Activated naive CD8-positive, alpha-beta T cell treated with anti-CD3 and anti-CD28 coated beads, Interleukin-2, amount 50 U/mL, for 24 hours (primary cell): ENCODE measurements around the gene UCK2.

ENCODE experiments used
- ATAC-seq: fragments of 150-1000 bp; cut with Tn5 transposase; one replicate; pipeline ENCODE4 v1.10.0; 2021
- DNase-seq: peaks from one replicate; pipeline ENCODE4 v3.0.0; 2021
- H3K27ac Mint-ChIP-seq: one replicate; pipeline ENCODE4 v1.8.0; 2021; ENCODE audit warnings: mild to moderate bottlenecking, mixed read lengths
- H3K27me3 Mint-ChIP-seq: one replicate; pipeline ENCODE4 v1.8.0; 2021; ENCODE audit warnings: mixed read lengths
- H3K36me3 Mint-ChIP-seq: one replicate; pipeline ENCODE4 v1.8.0; 2021; ENCODE audit warnings: low read depth, mixed read lengths
- H3K4me1 Mint-ChIP-seq: one replicate; pipeline ENCODE4 v1.8.0; 2021; ENCODE audit warnings: mixed read lengths
- H3K4me3 Mint-ChIP-seq: one replicate; pipeline ENCODE4 v1.8.0; 2021; ENCODE audit warnings: mild to moderate bottlenecking, moderate library complexity, mixed read lengths
- H3K9me3 Mint-ChIP-seq: one replicate; pipeline ENCODE4 v1.8.0; 2021; ENCODE audit warnings: mixed read lengths

The UCK2 gene

GRCh38 chr1:165887877-165888551 is 60.6 kb downstream of the UCK2 start:
- ATAC-seq = no peak
- no peaks in the 10 kb centered on the region for H3K9me3 Mint-ChIP-seq
- no peak overlapping the region for H3K4me3 Mint-ChIP-seq
- no peak for DNase-seq
- H3K27me3 Mint-ChIP-seq = no peaks in the 10 kb centered on the region
- peaks cover 30% of the 10 kb centered on the region for H3K4me1 Mint-ChIP-seq
- H3K27ac Mint-ChIP-seq = no peak overlapping the region
- peaks cover 33% of the 10 kb centered on the region for H3K36me3 Mint-ChIP-seq

- DNase-seq = no peak
- Mint-ChIP-seq H3K36me3 (peaks cover 34% of the 10 kb centered on the region), H3K27me3 (no peaks in the 10 kb centered on the region), H3K4me1 (peaks cover 28% of the 10 kb centered on the region), H3K9me3 (no peaks in the 10 kb centered on the region), H3K27ac (no peak overlapping the region), H3K4me3 (no peak overlapping the region)
- ATAC-seq = no peak
Observed at GRCh38 chr1:165888552-165888920, 61.1 kb downstream of the UCK2 start.

GRCh38 chr1:165890684-165891083 is 63.3 kb downstream of the UCK2 start:
- no peak for ATAC-seq
- Mint-ChIP-seq H3K27ac (no peak overlapping the region), H3K9me3 (no peaks in the 10 kb centered on the region)

GRCh38 chr1:165891111-165891860 is 63.9 kb downstream of the UCK2 start:
- H3K4me1 Mint-ChIP-seq = peaks cover 6% of the 10 kb centered on the region
- H3K36me3 Mint-ChIP-seq = peaks cover 47% of the 10 kb centered on the region
- H3K27ac Mint-ChIP-seq = no peak overlapping the region
- ATAC-seq = no peak
- H3K27me3 Mint-ChIP-seq = no peaks in the 10 kb centered on the region
- no peaks in the 10 kb centered on the region for H3K9me3 Mint-ChIP-seq
- DNase-seq = no peak
- H3K4me3 Mint-ChIP-seq = no peak overlapping the region

More at GRCh38 chr1:165890684-165891083, 63.3 kb downstream of the UCK2 start:
- DNase-seq = no peak
- Mint-ChIP-seq H3K4me3 (no peak overlapping the region), H3K4me1 (peaks cover 11% of the 10 kb centered on the region), H3K27me3 (no peaks in the 10 kb centered on the region), H3K36me3 (peaks cover 46% of the 10 kb centered on the region)

GRCh38 chr1:165892935-165893334 is 65.5 kb downstream of the UCK2 start:
- ATAC-seq = no peak
- Mint-ChIP-seq H3K36me3 (peaks cover 61% of the 10 kb centered on the region), H3K27ac (no peak overlapping the region)

GRCh38 chr1:165893507-165893906 is 66.1 kb downstream of the UCK2 start:
- Mint-ChIP-seq H3K36me3 (peaks cover 66% of the 10 kb centered on the region), H3K4me3 (no peak overlapping the region)
- DNase-seq = no peak

More at GRCh38 chr1:165892935-165893334, 65.5 kb downstream of the UCK2 start:
- Mint-ChIP-seq H3K27me3 (no peaks in the 10 kb centered on the region), H3K4me1 (no peaks in the 10 kb centered on the region), H3K4me3 (no peak overlapping the region), H3K9me3 (no peaks in the 10 kb centered on the region)
- no peak for DNase-seq

GRCh38 chr1:165894591-165894990 is 67.2 kb downstream of the UCK2 start:
- Mint-ChIP-seq H3K27me3 (no peaks in the 10 kb centered on the region), H3K9me3 (no peaks in the 10 kb centered on the region), H3K27ac (no peak overlapping the region), H3K4me3 (no peak overlapping the region), H3K36me3 (peaks cover 71% of the 10 kb centered on the region), H3K4me1 (no peaks in the 10 kb centered on the region)
- DNase-seq (no peak), ATAC-seq (no peak)

More at GRCh38 chr1:165893507-165893906, 66.1 kb downstream of the UCK2 start:
- Mint-ChIP-seq H3K4me1 (no peaks in the 10 kb centered on the region), H3K27me3 (no peaks in the 10 kb centered on the region), H3K27ac (no peak overlapping the region), H3K9me3 (no peaks in the 10 kb centered on the region)
- no peak for ATAC-seq

GRCh38 chr1:165895451-165895871 is 68.0 kb downstream of the UCK2 start:
- Mint-ChIP-seq H3K9me3 (no peaks in the 10 kb centered on the region), H3K36me3 (peaks cover 74% of the 10 kb centered on the region), H3K4me1 (no peaks in the 10 kb centered on the region), H3K27me3 (no peaks in the 10 kb centered on the region), H3K27ac (no peak overlapping the region), H3K4me3 (no peak overlapping the region)
- no peak for ATAC-seq
- no peak for DNase-seq

GRCh38 chr1:165896277-165896676 is 68.9 kb downstream of the UCK2 start:
- H3K4me1 Mint-ChIP-seq = no peaks in the 10 kb centered on the region
- no peak overlapping the region for H3K27ac Mint-ChIP-seq
- DNase-seq = no peak
- H3K27me3 Mint-ChIP-seq = no peaks in the 10 kb centered on the region
- H3K36me3 Mint-ChIP-seq = peaks cover 70% of the 10 kb centered on the region
- ATAC-seq = no peak
- H3K4me3 Mint-ChIP-seq = no peak overlapping the region
- no peaks in the 10 kb centered on the region for H3K9me3 Mint-ChIP-seq

- Mint-ChIP-seq H3K4me3 (no peak overlapping the region), H3K36me3 (peaks cover 62% of the 10 kb centered on the region)
- DNase-seq = no peak
Observed at GRCh38 chr1:165897326-165898303, 70.2 kb downstream of the UCK2 start.

GRCh38 chr1:165898837-165899236 is 71.4 kb downstream of the UCK2 start:
- no peak for ATAC-seq
- no peaks in the 10 kb centered on the region for H3K4me1 Mint-ChIP-seq
- H3K9me3 Mint-ChIP-seq = no peaks in the 10 kb centered on the region
- no peak for DNase-seq
- H3K27me3 Mint-ChIP-seq = no peaks in the 10 kb centered on the region
- no peak overlapping the region for H3K4me3 Mint-ChIP-seq
- H3K36me3 Mint-ChIP-seq = peaks cover 60% of the 10 kb centered on the region
- no peak overlapping the region for H3K27ac Mint-ChIP-seq

More at GRCh38 chr1:165897326-165898303, 70.2 kb downstream of the UCK2 start:
- Mint-ChIP-seq H3K9me3 (no peaks in the 10 kb centered on the region), H3K27me3 (no peaks in the 10 kb centered on the region), H3K27ac (peak overlapping the region; percentile 1), H3K4me1 (no peaks in the 10 kb centered on the region)
- no peak for ATAC-seq

GRCh38 chr1:165899461-165899941 is 72.1 kb downstream of the UCK2 start:
- no peak overlapping the region for H3K4me3 Mint-ChIP-seq
- H3K9me3 Mint-ChIP-seq = no peaks in the 10 kb centered on the region
- no peak for DNase-seq
- H3K27ac Mint-ChIP-seq = no peak overlapping the region
- peaks cover 57% of the 10 kb centered on the region for H3K36me3 Mint-ChIP-seq
- H3K27me3 Mint-ChIP-seq = no peaks in the 10 kb centered on the region
- no peaks in the 10 kb centered on the region for H3K4me1 Mint-ChIP-seq
- ATAC-seq = no peak

GRCh38 chr1:165900576-165901380 is 73.4 kb downstream of the UCK2 start:
- ATAC-seq = peak; percentile 16
- Mint-ChIP-seq H3K4me1 (no peaks in the 10 kb centered on the region), H3K9me3 (no peaks in the 10 kb centered on the region), H3K4me3 (no peak overlapping the region), H3K27ac (no peak overlapping the region), H3K27me3 (no peaks in the 10 kb centered on the region), H3K36me3 (peaks cover 57% of the 10 kb centered on the region)
- DNase-seq = no peak

GRCh38 chr1:165902565-165902964 is 75.2 kb downstream of the UCK2 start:
- Mint-ChIP-seq H3K27ac (no peak overlapping the region), H3K4me3 (no peak overlapping the region), H3K36me3 (peaks cover 54% of the 10 kb centered on the region), H3K9me3 (no peaks in the 10 kb centered on the region), H3K27me3 (no peaks in the 10 kb centered on the region), H3K4me1 (no peaks in the 10 kb centered on the region)
- ATAC-seq (no peak), DNase-seq (no peak)
